ENCODE results near the gene JUN. TPM values are rescaled to one million over a fixed set of nuclear protein-coding genes. Genes with fewer than 3 reads are reported as not detected.
A peak's percentile ranks its signal among the peaks of the same experiment; 100 is the strongest.
"Not testable (repeated sequence)": the region's sequence is repeated elsewhere in the genome, so short reads cannot be mapped to it uniquely, and the experiment has no call there.

The JUN gene
- polyA plus RNA-seq, 1 donor, result 154 TPM

GRCh38 chr1:58808077-58808476 is 24.2 kb upstream of the JUN start:
- DNase-seq (ENCODE audit: low read depth), result no peak

GRCh38 chr1:58805716-58806571 is 22.1 kb upstream of the JUN start:
- DNase-seq (ENCODE audit: low read depth), result no peak

GRCh38 chr1:58804853-58805565 is 21.2 kb upstream of the JUN start:
- no peak for DNase-seq (ENCODE audit: low read depth)

GRCh38 chr1:58803858-58804257 is 20.0 kb upstream of the JUN start:
- DNase-seq (ENCODE audit: low read depth), result no peak

DNA sequence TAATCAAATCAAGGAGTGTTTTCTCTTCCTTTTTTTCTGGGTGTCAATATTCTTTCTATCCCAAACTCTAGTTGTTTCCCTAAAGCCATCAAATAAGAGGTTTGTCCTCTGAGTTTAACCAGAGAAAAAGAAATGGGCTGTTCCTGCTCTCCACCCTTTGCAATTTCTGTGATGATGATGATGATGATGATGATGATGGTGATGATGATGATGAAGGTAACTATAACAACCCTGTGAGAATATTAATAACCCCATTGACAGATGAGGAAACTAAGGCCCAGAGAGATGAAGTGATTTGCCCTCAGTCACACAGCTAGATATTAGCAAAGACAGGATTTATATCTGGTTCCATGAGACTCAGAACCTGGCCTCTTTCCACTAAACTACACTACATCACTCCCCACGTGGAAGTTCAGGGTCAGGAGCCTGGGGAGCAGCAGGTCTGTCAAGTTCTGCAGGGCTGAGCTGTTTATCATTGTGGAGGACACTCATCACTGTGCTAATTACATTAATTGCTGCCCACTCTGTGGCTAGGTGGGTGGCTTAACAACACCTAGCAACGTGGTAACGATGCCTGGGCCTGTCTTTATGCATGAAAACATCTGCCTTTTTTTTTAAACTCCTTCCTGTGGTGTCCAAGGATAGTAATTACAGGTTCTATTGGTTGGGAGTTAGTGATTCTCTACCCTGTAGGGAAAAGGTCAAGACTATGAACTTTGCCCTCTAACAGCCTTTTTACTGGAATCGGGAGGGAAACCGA is 19.0 kb upstream of the JUN start:
- DNase-seq (ENCODE audit: low read depth), result no peak

GRCh38 chr1:58801286-58801685 is 17.4 kb upstream of the JUN start:
- DNase-seq (ENCODE audit: low read depth), result not testable (repeated sequence)

GRCh38 chr1:58799650-58800049 is 15.8 kb upstream of the JUN start:
- no peak for DNase-seq (ENCODE audit: low read depth)

DNA sequence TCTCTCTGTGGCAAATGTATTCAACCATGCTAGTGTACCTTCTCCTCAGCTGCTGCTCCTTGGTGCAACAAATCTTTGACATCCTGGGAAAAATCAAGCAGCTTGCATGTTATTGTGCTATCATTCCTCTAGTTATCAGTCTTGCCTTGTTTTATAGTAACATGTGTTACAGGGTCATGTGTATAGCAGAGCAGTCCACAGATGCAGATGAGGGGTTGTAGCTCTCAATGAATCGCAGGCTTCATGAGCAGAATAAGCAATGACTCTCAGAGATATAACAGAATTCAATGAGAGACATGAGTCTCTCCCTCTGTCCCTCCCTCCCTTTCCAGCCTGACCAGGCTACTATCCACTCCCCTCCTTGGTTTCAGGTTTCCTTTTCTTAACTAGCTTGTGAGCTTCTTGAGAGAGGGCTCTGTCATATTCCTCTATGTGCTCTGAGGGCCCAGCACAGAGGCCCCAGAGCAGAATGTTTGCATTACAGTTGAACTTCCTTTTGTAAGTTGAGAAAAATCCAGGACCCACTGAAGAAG is 15.1 kb upstream of the JUN start:
- no peak for DNase-seq (ENCODE audit: low read depth)

GRCh38 chr1:58796416-58796815 is 12.6 kb upstream of the JUN start:
- no peak for DNase-seq (ENCODE audit: low read depth)

DNA sequence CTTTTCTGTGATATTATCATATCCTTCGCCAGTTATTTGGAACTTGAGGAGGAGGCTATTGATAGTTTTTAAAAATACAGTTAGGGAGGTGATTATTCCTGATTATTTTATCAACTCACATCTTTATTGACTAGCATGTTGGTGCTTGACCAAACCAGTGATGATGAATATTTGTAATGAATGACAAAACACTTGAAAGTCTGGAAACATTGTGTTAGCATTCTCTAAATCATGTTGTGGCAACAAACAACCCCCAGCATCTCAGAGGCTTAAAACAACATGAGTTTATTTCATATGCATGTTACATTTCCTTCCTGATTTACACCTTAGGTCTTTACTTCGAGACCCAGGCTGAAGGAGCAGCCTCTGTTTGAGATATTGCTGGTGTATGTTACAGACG is 10.7 kb upstream of the JUN start:
- no peak for DNase-seq (ENCODE audit: low read depth)

GRCh38 chr1:58792846-58793245 is 9.0 kb upstream of the JUN start:
- no peak for DNase-seq (ENCODE audit: low read depth)

DNA sequence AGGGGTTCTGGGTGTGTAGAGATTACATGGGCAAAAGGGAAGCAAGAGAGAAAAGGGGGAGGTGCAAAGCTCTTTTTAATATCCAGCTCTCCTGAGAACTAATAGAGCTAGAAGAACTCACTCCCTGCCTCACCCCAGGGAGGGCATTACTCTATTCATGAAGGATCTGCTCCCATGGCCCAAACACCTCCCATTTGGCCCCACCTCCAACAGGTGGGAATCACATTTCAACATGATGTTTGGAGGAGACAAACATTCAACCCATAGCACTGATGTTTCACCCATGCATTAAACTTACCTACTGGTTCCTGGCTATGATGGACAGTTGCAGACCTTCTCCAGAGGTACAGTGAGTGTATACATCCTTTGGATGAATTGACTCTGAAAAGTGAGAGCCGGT is 7.3 kb upstream of the JUN start:
- DNase-seq (ENCODE audit: low read depth), result no peak

DNA sequence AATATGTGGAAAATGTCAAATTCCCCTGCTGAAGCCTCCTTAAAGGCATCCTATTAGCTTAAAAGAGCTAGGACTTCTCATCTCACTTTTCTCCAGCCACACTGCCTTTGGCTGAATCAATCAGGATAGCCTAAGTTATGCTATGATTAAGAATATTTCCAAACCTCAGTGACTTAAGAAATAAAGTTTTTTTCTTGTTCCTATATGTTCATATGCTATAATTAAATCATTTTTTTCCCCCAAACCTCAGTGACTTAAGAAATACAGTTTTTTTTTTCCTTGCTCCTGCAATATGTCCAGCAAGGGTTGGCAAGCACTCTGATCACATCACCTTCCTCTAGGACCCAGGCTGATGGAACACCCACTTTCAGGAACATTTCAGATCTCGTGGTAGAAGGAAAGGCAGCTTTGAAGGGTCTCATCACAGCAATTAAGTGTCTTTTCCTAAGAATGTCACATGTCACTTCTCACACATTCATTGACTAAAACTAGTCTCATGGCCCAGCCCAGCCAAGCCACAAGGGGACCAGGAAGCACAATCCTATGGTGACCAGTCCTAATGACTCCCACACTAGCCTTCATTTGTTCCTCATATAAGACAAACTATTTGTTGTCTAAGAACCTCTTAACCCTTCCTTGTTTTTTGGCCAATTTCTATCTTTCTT is 6.3 kb upstream of the JUN start:
- DNase-seq (ENCODE audit: low read depth), result no peak

DNA sequence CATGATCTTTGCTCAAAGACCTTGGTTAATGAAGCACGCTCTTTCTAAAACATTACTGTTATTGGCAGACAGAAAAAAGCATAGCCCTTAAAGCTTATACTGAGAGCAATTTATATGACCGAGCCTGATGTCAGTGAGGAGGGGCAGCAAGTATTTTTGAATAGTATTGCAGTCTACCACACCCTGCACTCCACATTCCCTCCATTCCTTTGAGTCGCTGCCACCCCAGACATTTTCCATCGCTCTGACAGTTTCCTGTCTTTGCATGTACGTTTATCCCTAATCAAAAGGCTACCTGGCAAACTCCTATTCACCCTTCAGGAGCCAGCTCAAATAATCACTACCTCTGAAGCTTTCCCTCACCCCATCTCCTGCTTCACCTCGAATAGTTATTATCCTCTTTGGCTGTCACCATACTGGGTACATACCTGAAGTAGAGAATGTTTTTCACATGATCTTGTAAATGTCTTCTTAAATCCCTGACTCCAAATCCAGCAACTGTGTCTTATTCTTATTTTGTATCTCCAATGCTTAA is 5.5 kb upstream of the JUN start:
- DNase-seq (ENCODE audit: low read depth), result no peak

- DNase-seq (ENCODE audit: low read depth), result no peak
Measured at GRCh38 chr1:58788259-58788658, 4.4 kb upstream of the JUN start.

GRCh38 chr1:58786927-58787245 is 3.0 kb upstream of the JUN start:
- no peak for DNase-seq (ENCODE audit: low read depth)

DNA sequence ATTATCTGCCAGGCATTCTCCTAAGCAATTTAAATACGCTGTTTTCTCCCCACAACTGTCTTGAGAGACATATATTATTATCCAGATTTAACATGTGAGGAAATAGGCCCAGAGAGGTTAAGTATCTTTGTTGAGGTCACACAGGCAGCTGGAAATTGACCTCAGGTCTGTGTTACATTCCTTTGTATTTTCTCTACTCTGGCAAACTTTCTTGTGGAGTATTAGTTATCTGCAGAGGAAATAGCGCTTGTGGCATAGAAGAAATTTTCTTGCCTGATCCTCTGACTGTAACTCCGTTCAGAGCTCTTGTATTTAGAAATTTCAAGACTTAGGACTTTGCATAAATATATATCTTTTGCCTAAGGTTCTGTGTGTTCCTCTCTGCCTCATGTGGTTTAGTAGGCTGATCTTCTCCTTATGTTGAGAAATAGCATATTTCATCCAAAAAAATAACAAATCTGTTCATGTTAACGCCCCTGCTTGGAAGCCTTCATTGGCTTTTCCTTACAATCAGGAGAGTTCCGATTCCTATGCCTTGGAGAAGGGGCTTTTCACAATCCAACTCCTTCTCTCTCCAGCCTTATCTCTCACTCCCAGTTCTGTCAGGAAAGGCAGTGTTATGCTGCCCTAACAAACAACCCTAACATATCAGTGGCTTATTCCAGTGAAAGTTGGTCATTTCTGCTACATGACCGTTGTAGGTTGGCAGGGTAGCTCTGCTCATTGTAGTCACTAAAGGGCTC is 2.5 kb upstream of the JUN start:
- peak; percentile 38 for DNase-seq (ENCODE audit: low read depth)

DNA sequence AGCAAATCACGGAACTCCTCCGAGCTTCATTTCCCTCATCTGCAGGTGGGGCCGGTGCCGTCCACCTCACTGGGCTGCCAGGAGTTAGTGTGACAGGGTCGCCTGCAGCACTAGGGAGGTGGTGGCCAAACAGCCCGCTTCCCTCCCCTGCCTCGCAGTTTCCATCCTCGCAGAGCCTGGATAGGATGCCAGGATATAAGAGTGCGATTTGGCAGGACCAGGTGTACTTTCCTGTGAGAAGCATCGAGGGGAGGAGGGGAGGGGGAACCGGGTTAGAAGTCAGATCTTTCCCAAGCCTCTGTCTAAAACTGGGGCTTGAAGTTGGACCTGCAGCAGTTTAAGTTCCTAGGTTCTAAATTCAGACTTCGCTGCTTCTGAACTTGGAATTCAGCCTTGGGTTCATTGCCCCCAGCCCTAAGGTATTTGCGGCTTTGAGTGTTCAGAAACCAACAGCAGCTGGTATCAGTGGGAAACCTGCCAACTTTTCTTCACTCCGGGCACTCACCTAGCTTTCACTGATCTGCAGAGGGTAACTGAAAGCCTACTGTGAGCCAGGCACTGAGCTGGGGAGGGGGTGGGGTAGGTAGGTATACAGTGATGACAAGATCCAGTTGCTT is 1.7 kb upstream of the JUN start:
- peak; percentile 47 for DNase-seq (ENCODE audit: low read depth)

- peak; percentile 75 for DNase-seq (ENCODE audit: low read depth)
Measured at GRCh38 chr1:58784758-58785441, 1.1 kb upstream of the JUN start.
